Glutamatergic neuron (in vitro differentiated cells): ENCODE results near the gene IFT27. TPM values are rescaled to one million over a fixed set of nuclear protein-coding genes. Genes with fewer than 3 reads are reported as not detected.

ENCODE experiments used
- DNase-seq: peaks from one replicate; pipeline ENCODE4 v3.0.0; 2022
- H3K27ac Mint-ChIP-seq: one replicate; pipeline ENCODE4 v1.8.0; 2020; ENCODE audit warnings: mild to moderate bottlenecking, mixed read lengths, inconsistent platforms; ENCODE audit not compliant: unreplicated experiment
- H3K27me3 Mint-ChIP-seq: one replicate; pipeline ENCODE4 v1.8.0; 2020; ENCODE audit warnings: mild to moderate bottlenecking, moderate library complexity, mixed read lengths, inconsistent platforms; ENCODE audit not compliant: unreplicated experiment
- H3K36me3 Mint-ChIP-seq: one replicate; pipeline ENCODE4 v1.8.0; 2020; ENCODE audit warnings: mild to moderate bottlenecking, mixed read lengths, inconsistent platforms; ENCODE audit not compliant: unreplicated experiment
- H3K4me1 Mint-ChIP-seq: one replicate; pipeline ENCODE4 v1.8.0; 2020; ENCODE audit warnings: mild to moderate bottlenecking, low read depth, mixed read lengths, inconsistent platforms; ENCODE audit not compliant: unreplicated experiment
- H3K4me3 Mint-ChIP-seq: one replicate; pipeline ENCODE4 v1.8.0; 2020; ENCODE audit warnings: mild to moderate bottlenecking, mixed read lengths, inconsistent platforms; ENCODE audit not compliant: unreplicated experiment
- H3K9me3 Mint-ChIP-seq: one replicate; pipeline ENCODE4 v1.8.0; 2020; ENCODE audit warnings: mild to moderate bottlenecking, moderate library complexity, mixed read lengths, inconsistent platforms; ENCODE audit not compliant: unreplicated experiment
- total RNA-seq: library from RNA; stranded (reverse); fragmentation: NEBNext Ultra II Directional; extraction: Animal tissue kit (Norgen Biotek cat#: 25700); gene quantifications from one replicate; pipeline ENCODE4 v1.2.1, GENCODE V29; 2021; ENCODE audit not compliant: unreplicated experiment
- TF ChIP-seq, protein P1 (sequence below): fragments of 200-600 bp; sonication (generic); IDR thresholded peaks from one replicate; pipeline ENCODE4 v1.5.0; 2021; ENCODE audit not compliant: partially characterized antibody, unreplicated experiment

The IFT27 gene
- total RNA-seq, 1 donor from 2014 or later, result 54.2 TPM

DNA sequence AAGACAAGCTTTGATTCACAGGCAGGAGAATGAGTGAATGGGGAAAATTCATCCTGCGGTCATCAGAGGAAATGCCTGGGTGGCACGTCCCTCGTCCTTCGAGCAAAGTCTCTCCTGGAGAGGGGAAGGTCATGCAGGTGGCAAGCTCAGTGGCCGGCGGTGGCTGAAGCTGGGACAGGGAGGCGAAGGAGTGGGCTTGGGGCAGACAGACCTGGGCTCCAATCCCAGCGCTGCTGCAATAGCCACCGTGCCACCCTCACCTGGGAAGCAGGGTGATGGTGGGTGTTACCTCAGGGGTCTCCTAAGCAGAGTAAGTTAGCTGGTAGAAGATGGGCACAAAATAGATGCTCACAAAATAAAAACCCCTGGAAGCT lies 49.9 kb downstream of the IFT27 start:
- H3K27me3 Mint-ChIP-seq, result peaks cover 2% of the 10 kb centered on the region
- TF ChIP-seq, protein P1, sequence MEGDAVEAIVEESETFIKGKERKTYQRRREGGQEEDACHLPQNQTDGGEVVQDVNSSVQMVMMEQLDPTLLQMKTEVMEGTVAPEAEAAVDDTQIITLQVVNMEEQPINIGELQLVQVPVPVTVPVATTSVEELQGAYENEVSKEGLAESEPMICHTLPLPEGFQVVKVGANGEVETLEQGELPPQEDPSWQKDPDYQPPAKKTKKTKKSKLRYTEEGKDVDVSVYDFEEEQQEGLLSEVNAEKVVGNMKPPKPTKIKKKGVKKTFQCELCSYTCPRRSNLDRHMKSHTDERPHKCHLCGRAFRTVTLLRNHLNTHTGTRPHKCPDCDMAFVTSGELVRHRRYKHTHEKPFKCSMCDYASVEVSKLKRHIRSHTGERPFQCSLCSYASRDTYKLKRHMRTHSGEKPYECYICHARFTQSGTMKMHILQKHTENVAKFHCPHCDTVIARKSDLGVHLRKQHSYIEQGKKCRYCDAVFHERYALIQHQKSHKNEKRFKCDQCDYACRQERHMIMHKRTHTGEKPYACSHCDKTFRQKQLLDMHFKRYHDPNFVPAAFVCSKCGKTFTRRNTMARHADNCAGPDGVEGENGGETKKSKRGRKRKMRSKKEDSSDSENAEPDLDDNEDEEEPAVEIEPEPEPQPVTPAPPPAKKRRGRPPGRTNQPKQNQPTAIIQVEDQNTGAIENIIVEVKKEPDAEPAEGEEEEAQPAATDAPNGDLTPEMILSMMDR, result no peak
- no peak overlapping the region for H3K4me3 Mint-ChIP-seq
- no peaks in the 10 kb centered on the region for H3K9me3 Mint-ChIP-seq
- no peak overlapping the region for H3K27ac Mint-ChIP-seq
- no peak for DNase-seq
- H3K36me3 Mint-ChIP-seq, result no peaks in the 10 kb centered on the region
- no peaks in the 10 kb centered on the region for H3K4me1 Mint-ChIP-seq

DNA sequence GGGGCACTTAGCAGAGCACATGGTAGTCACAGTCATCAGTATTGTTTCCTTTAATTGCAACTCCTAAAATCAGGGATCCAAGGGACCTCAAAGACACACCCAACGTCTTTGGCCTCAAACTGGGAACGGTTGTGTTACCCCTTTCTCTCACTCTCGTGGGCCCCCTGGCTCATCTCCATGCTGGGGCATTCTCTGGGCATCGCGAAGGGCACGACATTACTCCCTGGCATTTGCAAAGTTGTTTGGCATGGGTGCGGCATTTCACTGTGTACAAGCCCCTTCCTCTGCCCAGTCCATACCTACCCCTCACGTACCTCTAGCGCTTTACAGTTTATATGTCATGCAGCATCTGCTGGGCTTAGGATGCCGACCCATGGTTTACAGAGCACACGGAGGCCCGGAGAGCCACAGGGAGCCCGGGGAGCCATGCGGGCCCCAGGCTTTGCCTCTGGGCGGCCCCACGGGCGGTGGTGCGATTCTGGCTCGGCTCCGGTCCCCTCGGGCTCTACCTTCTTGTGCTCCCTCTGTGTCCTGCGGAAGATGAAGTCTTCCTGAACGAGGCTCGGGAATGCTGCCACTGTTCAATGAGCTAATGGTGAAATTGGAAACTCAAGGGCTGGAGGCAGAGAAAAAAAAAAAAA lies 50.4 kb downstream of the IFT27 start:
- no peaks in the 10 kb centered on the region for H3K36me3 Mint-ChIP-seq
- no peaks in the 10 kb centered on the region for H3K4me1 Mint-ChIP-seq
- H3K9me3 Mint-ChIP-seq, result no peaks in the 10 kb centered on the region
- peaks cover 2% of the 10 kb centered on the region for H3K27me3 Mint-ChIP-seq
- TF ChIP-seq, protein P1, result no peak
- H3K4me3 Mint-ChIP-seq, result no peak overlapping the region
- DNase-seq, result no peak
- no peak overlapping the region for H3K27ac Mint-ChIP-seq

DNA sequence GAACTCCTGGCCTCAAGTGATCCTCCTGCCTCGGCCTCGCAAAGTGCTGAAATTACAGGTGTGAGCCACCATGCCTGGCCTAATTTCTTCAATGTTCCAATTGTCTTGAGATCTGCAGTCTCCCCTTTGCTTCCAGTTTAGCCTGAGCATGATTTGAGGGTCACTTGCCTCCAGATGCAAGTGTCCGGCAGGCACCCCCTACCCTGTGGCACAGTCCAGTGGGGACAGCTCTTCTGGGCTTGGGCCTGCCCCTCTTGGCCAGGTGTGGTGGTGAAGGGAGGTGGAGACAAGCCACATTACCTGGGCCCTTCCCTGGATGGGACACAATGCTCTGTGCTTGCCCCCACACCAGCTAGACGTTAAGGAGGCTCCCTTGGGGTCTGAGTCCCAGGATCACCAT lies 51.1 kb downstream of the IFT27 start:
- Mint-ChIP-seq H3K4me1 (no peaks in the 10 kb centered on the region), H3K27ac (no peak overlapping the region), H3K27me3 (peaks cover 2% of the 10 kb centered on the region), H3K9me3 (no peaks in the 10 kb centered on the region), H3K4me3 (no peak overlapping the region), H3K36me3 (no peaks in the 10 kb centered on the region)
- TF ChIP-seq, protein P1, result no peak
- DNase-seq, result no peak

DNA sequence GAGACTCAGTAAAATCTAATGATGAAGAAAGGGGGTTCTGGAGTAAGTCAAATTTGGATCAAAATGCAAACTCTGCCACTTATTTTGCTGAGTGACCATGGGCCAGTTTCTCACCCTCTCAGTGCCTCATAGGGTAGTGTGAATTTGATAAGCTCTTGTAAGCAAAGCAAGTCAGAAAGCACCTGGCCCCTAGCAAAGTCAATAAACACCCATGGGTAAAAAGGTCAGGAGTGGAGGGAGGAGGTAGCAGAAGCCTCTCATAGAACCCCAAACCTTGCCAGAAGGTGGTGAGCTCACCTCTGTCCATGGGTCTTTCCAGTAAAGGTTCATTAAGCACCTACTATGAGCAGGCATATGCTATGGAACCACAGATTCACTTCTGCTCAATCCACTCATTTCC lies 53.9 kb downstream of the IFT27 start:
- Mint-ChIP-seq H3K36me3 (no peaks in the 10 kb centered on the region), H3K27ac (no peak overlapping the region), H3K9me3 (no peaks in the 10 kb centered on the region), H3K27me3 (peaks cover 2% of the 10 kb centered on the region), H3K4me1 (no peaks in the 10 kb centered on the region), H3K4me3 (no peak overlapping the region)
- TF ChIP-seq, protein P1, result no peak
- no peak for DNase-seq

DNA sequence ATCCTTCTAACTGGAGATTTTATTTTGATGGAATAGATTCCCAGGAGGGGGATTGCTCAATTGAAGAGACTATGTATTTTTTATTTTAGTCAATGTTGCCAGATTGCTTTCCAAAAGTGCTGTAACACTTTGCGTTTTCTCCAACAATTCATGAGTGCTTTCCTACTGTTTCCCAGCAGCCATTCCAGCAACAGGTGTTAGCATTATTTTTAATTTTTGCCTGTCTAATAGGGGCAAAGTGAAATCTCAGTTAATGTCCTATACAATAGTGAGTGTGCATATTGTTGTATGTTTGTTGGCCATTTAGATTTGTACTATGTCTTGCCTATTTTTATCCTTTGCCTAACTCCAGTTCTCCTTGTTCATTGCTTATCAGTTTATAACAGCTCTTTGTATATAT lies 60.3 kb downstream of the IFT27 start:
- H3K4me1 Mint-ChIP-seq, result no peaks in the 10 kb centered on the region
- H3K27ac Mint-ChIP-seq, result no peak overlapping the region
- no peaks in the 10 kb centered on the region for H3K27me3 Mint-ChIP-seq
- no peaks in the 10 kb centered on the region for H3K9me3 Mint-ChIP-seq
- no peak overlapping the region for H3K4me3 Mint-ChIP-seq
- TF ChIP-seq, protein P1, result no peak
- DNase-seq, result no peak
- no peaks in the 10 kb centered on the region for H3K36me3 Mint-ChIP-seq
